ENCODE results near the gene FEM1C.

The FEM1C gene

GRCh38 chr5:115478281-115478680 lies 66.3 kb downstream of the FEM1C start:
- no peaks in the 10 kb centered on the region for H3K4me1 ChIP-seq (ENCODE audit: insufficient read depth, poor library complexity, severe bottlenecking)
- no peaks in the 10 kb centered on the region for H3K9me3 ChIP-seq (ENCODE audit: severe bottlenecking)
- H3K4me3 ChIP-seq (ENCODE audit: severe bottlenecking): no peak overlapping the region
- no peak for ATAC-seq (ENCODE audit: low read depth)
- no peaks in the 10 kb centered on the region for H3K36me3 ChIP-seq (ENCODE audit: low read depth)
- no peak for DNase-seq (ENCODE audit: low spot score)
- no peaks in the 10 kb centered on the region for H3K27me3 ChIP-seq (ENCODE audit: insufficient read depth, poor library complexity, severe bottlenecking)
- TF ChIP-seq, protein P1, sequence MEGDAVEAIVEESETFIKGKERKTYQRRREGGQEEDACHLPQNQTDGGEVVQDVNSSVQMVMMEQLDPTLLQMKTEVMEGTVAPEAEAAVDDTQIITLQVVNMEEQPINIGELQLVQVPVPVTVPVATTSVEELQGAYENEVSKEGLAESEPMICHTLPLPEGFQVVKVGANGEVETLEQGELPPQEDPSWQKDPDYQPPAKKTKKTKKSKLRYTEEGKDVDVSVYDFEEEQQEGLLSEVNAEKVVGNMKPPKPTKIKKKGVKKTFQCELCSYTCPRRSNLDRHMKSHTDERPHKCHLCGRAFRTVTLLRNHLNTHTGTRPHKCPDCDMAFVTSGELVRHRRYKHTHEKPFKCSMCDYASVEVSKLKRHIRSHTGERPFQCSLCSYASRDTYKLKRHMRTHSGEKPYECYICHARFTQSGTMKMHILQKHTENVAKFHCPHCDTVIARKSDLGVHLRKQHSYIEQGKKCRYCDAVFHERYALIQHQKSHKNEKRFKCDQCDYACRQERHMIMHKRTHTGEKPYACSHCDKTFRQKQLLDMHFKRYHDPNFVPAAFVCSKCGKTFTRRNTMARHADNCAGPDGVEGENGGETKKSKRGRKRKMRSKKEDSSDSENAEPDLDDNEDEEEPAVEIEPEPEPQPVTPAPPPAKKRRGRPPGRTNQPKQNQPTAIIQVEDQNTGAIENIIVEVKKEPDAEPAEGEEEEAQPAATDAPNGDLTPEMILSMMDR (IDR thresholded peaks at IDR 0.05; ENCODE audit: poor library complexity, severe bottlenecking): no peak
- no peak overlapping the region for H3K27ac ChIP-seq (ENCODE audit: poor library complexity, severe bottlenecking)

GRCh38 chr5:115477581-115477980 lies 67.0 kb downstream of the FEM1C start:
- Histone ChIP-seq H3K9me3 (ENCODE audit: severe bottlenecking) (no peaks in the 10 kb centered on the region), H3K36me3 (ENCODE audit: low read depth) (no peaks in the 10 kb centered on the region), H3K4me3 (ENCODE audit: severe bottlenecking) (no peak overlapping the region), H3K4me1 (ENCODE audit: insufficient read depth, poor library complexity, severe bottlenecking) (no peaks in the 10 kb centered on the region), H3K27ac (ENCODE audit: poor library complexity, severe bottlenecking) (no peak overlapping the region), H3K27me3 (ENCODE audit: insufficient read depth, poor library complexity, severe bottlenecking) (no peaks in the 10 kb centered on the region)
- no peak for ATAC-seq (ENCODE audit: low read depth)
- TF ChIP-seq, protein P1 (IDR thresholded peaks at IDR 0.05; ENCODE audit: poor library complexity, severe bottlenecking): no peak
- DNase-seq (ENCODE audit: low spot score): no peak

- no peaks in the 10 kb centered on the region for H3K4me1 ChIP-seq (ENCODE audit: insufficient read depth, poor library complexity, severe bottlenecking)
- no peaks in the 10 kb centered on the region for H3K36me3 ChIP-seq (ENCODE audit: low read depth)
- no peaks in the 10 kb centered on the region for H3K27me3 ChIP-seq (ENCODE audit: insufficient read depth, poor library complexity, severe bottlenecking)
- ATAC-seq (ENCODE audit: low read depth) (no peak), DNase-seq (ENCODE audit: low spot score) (no peak)
- H3K9me3 ChIP-seq (ENCODE audit: severe bottlenecking): no peaks in the 10 kb centered on the region
- no peak overlapping the region for H3K4me3 ChIP-seq (ENCODE audit: severe bottlenecking)
- TF ChIP-seq, protein P1 (IDR thresholded peaks at IDR 0.05; ENCODE audit: poor library complexity, severe bottlenecking): no peak
- H3K27ac ChIP-seq (ENCODE audit: poor library complexity, severe bottlenecking): no peak overlapping the region
These were observed 68.8 kb downstream of the FEM1C start for GRCh38 chr5:115475788-115476187.

- Histone ChIP-seq H3K27ac (ENCODE audit: poor library complexity, severe bottlenecking) (no peak overlapping the region), H3K9me3 (ENCODE audit: severe bottlenecking) (no peaks in the 10 kb centered on the region), H3K4me3 (ENCODE audit: severe bottlenecking) (no peak overlapping the region), H3K27me3 (ENCODE audit: insufficient read depth, poor library complexity, severe bottlenecking) (no peaks in the 10 kb centered on the region), H3K36me3 (ENCODE audit: low read depth) (no peaks in the 10 kb centered on the region), H3K4me1 (ENCODE audit: insufficient read depth, poor library complexity, severe bottlenecking) (peaks cover 6% of the 10 kb centered on the region)
- no peak for DNase-seq (ENCODE audit: low spot score)
- TF ChIP-seq, protein P1 (IDR thresholded peaks at IDR 0.05; ENCODE audit: poor library complexity, severe bottlenecking): no peak
- ATAC-seq (ENCODE audit: low read depth): no peak
These were observed 72.1 kb downstream of the FEM1C start for GRCh38 chr5:115472271-115473025.

DNA sequence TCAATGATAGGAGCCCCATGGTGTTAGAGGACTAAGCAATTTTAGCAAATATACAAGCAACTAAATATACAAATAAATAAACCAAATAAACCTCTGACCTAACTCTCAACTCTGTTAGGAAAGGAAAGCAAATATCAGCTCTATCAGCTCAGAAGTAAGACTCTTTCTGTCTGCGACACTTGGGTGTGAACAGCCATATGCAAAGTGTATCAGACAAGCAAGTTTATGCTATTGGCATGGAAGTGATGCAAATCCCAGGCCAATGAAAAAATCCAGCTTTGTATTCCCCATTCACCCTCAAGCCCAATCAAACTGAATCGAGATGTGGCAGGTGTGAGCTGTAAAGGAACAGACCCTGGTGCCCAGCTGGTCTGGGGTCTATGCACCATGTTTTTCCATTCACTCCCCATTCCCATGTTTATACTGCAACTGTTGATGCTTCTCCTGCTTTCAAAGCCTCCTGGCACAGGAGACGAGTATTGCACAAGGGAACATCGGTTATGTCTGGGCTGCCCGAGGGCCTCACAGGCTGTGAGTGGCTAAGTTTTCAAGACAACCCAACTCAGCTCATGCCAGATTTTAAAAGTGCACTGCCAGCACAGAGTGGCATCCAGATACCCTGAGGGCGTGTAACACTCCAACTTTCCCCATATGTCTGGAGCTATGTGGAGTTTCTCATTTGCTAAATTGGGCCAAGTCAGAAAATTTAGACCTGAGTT lies 73.1 kb downstream of the FEM1C start:
- TF ChIP-seq, protein P1 (IDR thresholded peaks at IDR 0.05; ENCODE audit: poor library complexity, severe bottlenecking): no peak
- no peak for ATAC-seq (ENCODE audit: low read depth)
- Histone ChIP-seq H3K9me3 (ENCODE audit: severe bottlenecking) (no peaks in the 10 kb centered on the region), H3K27ac (ENCODE audit: poor library complexity, severe bottlenecking) (no peak overlapping the region), H3K4me1 (ENCODE audit: insufficient read depth, poor library complexity, severe bottlenecking) (peaks cover 13% of the 10 kb centered on the region), H3K36me3 (ENCODE audit: low read depth) (no peaks in the 10 kb centered on the region), H3K27me3 (ENCODE audit: insufficient read depth, poor library complexity, severe bottlenecking) (no peaks in the 10 kb centered on the region), H3K4me3 (ENCODE audit: severe bottlenecking) (no peak overlapping the region)
- DNase-seq (ENCODE audit: low spot score): no peak
